GM12872 (cell line): Measurements from ENCODE around the gene ITPR2.

Source experiments
- CTCF ChIP-seq: IDR thresholded peaks from 3 replicates; pipeline ENCODE4 v1.5.1; 2011; ENCODE audit warnings: low read depth, mild to moderate bottlenecking, low read length, moderate library complexity; ENCODE audit not compliant: insufficient read depth

The ITPR2 gene

GRCh38 chr12:26813812-26814211, 19.2 kb downstream of the ITPR2 start:
- TF ChIP-seq CTCF = no peak

GRCh38 chr12:26810330-26810729, 22.7 kb downstream of the ITPR2 start:
- TF ChIP-seq CTCF = no peak

GRCh38 chr12:26809611-26810285, 23.2 kb downstream of the ITPR2 start:
- TF ChIP-seq CTCF = no peak

- no peak for TF ChIP-seq CTCF
Measured at GRCh38 chr12:26808766-26809476, 24.1 kb downstream of the ITPR2 start.

- TF ChIP-seq CTCF = no peak
Measured at GRCh38 chr12:26807292-26807691, 25.7 kb downstream of the ITPR2 start.

GRCh38 chr12:26806556-26806955, 26.4 kb downstream of the ITPR2 start:
- no peak for TF ChIP-seq CTCF

- no peak for TF ChIP-seq CTCF
Measured at GRCh38 chr12:26805401-26805971, 27.5 kb downstream of the ITPR2 start.
